Progenitor cell of endocrine pancreas (in vitro differentiated cells): ENCODE measurements around the gene OR10A6. TPM values are rescaled to one million over a fixed set of nuclear protein-coding genes. Genes with fewer than 3 reads are reported as not detected.

ENCODE experiments used
- DNase-seq: peaks from one replicate; pipeline ENCODE4 v3.0.0; 2021; ENCODE audit warnings: low spot score; ENCODE audit not compliant: unreplicated experiment
- H3K27ac Mint-ChIP-seq: 2 replicates; pipeline ENCODE4 v1.8.0; 2021; ENCODE audit warnings: mild to moderate bottlenecking, moderate library complexity, mixed read lengths
- H3K27me3 Mint-ChIP-seq: 2 replicates; pipeline ENCODE4 v1.8.0; 2021; ENCODE audit warnings: mixed read lengths
- H3K36me3 Mint-ChIP-seq: 2 replicates; pipeline ENCODE4 v1.8.0; 2022; ENCODE audit warnings: mixed read lengths; ENCODE audit not compliant: insufficient read depth
- H3K4me1 Mint-ChIP-seq: 2 replicates; pipeline ENCODE4 v1.8.0; 2021; ENCODE audit warnings: low read depth, mixed read lengths
- H3K4me3 Mint-ChIP-seq: 2 replicates; pipeline ENCODE4 v1.8.0; 2021; ENCODE audit warnings: low read depth, mild to moderate bottlenecking, moderate library complexity, mixed read lengths
- H3K9me3 Mint-ChIP-seq: 2 replicates; pipeline ENCODE4 v1.8.0; 2021; ENCODE audit warnings: low read depth, mixed read lengths
- total RNA-seq: library from RNA; stranded (reverse); gene quantifications from 2 replicates; pipeline ENCODE4 v1.2.1, GENCODE V29; 2021
- TF ChIP-seq, protein P1 (sequence below): fragments of 200-600 bp; sonication (generic); IDR thresholded peaks from one replicate; pipeline ENCODE4 v1.5.0; 2021; ENCODE audit warnings: antibody characterized with exemption, mild to moderate bottlenecking; ENCODE audit not compliant: unreplicated experiment

The OR10A6 gene
- total RNA-seq, 1 donor from 2014 or later = not detected

DNA sequence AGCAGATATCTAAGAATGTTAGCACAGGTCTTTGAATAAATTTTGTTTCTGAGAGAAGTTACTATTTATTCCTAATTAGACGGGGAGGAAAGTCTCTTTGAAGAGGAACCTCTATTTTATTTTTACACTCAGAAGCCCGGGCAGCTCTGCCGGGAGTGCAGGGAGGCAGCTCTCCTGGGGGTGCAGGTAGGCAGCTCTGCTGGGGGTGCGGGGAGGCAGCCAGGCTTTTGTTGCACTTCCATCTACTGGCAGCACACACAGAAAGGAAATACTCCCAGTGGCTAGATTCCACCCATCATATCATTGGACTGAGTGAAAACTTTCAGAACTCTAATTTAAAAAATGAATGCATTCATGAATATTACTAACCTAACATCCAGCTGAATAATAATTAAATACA lies 24.6 kb downstream of the OR10A6 start:
- peak overlapping the region; percentile 86 for H3K27ac Mint-ChIP-seq
- H3K27me3 Mint-ChIP-seq = peaks cover 5% of the 10 kb centered on the region
- DNase-seq = no peak
- TF ChIP-seq, protein P1, sequence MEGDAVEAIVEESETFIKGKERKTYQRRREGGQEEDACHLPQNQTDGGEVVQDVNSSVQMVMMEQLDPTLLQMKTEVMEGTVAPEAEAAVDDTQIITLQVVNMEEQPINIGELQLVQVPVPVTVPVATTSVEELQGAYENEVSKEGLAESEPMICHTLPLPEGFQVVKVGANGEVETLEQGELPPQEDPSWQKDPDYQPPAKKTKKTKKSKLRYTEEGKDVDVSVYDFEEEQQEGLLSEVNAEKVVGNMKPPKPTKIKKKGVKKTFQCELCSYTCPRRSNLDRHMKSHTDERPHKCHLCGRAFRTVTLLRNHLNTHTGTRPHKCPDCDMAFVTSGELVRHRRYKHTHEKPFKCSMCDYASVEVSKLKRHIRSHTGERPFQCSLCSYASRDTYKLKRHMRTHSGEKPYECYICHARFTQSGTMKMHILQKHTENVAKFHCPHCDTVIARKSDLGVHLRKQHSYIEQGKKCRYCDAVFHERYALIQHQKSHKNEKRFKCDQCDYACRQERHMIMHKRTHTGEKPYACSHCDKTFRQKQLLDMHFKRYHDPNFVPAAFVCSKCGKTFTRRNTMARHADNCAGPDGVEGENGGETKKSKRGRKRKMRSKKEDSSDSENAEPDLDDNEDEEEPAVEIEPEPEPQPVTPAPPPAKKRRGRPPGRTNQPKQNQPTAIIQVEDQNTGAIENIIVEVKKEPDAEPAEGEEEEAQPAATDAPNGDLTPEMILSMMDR = no peak
- no peak overlapping the region for H3K4me3 Mint-ChIP-seq
- no peaks in the 10 kb centered on the region for H3K9me3 Mint-ChIP-seq
- H3K4me1 Mint-ChIP-seq = peaks cover 25% of the 10 kb centered on the region
- H3K36me3 Mint-ChIP-seq = no peaks in the 10 kb centered on the region

DNA sequence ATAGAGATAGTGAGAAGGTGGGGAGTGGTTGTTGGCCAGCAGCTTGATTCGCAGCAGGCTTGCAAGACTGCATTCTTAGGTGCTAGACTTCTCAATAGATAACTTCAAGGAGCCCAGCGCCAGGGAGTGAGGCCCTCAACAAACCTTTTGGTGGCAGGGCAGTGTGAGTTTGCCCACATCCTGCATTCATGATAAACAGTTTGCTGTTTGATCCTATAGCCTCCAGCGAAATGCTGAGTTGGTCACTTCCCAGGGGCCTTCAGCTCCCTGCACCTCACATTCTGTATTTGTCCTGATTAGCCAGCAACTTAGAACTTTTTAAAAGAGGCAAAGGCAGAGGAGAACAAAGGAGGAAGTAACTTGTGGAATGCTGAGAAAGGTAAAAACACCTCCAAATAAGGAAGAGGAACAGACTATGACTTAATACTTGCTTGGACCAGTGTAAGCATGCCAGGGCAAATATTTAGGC lies 25.1 kb downstream of the OR10A6 start:
- TF ChIP-seq, protein P1 = no peak
- no peaks in the 10 kb centered on the region for H3K9me3 Mint-ChIP-seq
- peak overlapping the region; percentile 29 for H3K4me3 Mint-ChIP-seq
- H3K27ac Mint-ChIP-seq = peak overlapping the region; percentile 86
- H3K36me3 Mint-ChIP-seq = no peaks in the 10 kb centered on the region
- peaks cover 28% of the 10 kb centered on the region for H3K4me1 Mint-ChIP-seq
- H3K27me3 Mint-ChIP-seq = peaks cover 3% of the 10 kb centered on the region
- DNase-seq = no peak

DNA sequence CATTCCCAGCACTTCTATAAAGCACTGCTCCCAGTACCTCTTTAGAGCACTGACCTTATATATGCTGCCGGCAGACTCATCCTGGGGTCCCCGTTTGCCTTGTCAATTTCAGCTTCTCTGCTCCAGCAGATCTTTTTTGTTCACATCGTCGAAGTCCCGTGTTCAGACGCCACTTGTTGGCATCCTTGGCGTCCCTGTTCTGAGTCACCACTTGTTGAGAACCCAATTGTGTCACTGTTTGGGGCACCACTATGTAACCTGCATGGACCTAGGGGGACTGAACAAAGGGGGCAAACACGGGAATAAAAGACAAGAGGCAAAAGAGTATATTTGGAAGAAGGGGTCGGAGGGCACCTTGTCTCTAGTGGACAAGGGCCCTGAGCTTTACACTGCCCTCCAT lies 25.5 kb downstream of the OR10A6 start:
- no peaks in the 10 kb centered on the region for H3K36me3 Mint-ChIP-seq
- peaks cover 2% of the 10 kb centered on the region for H3K27me3 Mint-ChIP-seq
- peaks cover 28% of the 10 kb centered on the region for H3K4me1 Mint-ChIP-seq
- peak overlapping the region; percentile 86 for H3K27ac Mint-ChIP-seq
- no peaks in the 10 kb centered on the region for H3K9me3 Mint-ChIP-seq
- TF ChIP-seq, protein P1 = no peak
- H3K4me3 Mint-ChIP-seq = no peak overlapping the region
- DNase-seq = no peak

DNA sequence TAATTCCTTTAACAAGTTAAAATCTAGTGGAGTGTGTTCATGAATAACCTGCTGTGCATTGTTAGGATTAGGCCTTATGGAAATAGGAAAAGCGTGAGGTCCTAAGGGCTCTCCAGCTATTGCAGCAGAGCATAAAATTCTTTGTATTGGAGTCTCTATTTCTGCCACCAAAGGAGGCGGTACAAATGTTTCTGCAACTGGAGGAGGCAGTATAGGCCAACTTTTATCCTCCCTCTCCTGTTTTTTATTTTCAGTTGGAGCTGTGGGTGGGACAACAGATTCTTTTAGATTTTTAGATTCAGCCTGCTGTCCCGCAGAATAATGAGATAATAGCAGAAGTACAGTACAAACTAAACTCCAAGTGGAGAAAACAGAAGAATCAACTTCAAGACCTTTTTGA lies 26.2 kb downstream of the OR10A6 start:
- peaks cover 28% of the 10 kb centered on the region for H3K4me1 Mint-ChIP-seq
- H3K27me3 Mint-ChIP-seq = no peaks in the 10 kb centered on the region
- TF ChIP-seq, protein P1 = no peak
- H3K9me3 Mint-ChIP-seq = no peaks in the 10 kb centered on the region
- no peaks in the 10 kb centered on the region for H3K36me3 Mint-ChIP-seq
- H3K4me3 Mint-ChIP-seq = no peak overlapping the region
- DNase-seq = no peak
- H3K27ac Mint-ChIP-seq = peak overlapping the region; percentile 86

DNA sequence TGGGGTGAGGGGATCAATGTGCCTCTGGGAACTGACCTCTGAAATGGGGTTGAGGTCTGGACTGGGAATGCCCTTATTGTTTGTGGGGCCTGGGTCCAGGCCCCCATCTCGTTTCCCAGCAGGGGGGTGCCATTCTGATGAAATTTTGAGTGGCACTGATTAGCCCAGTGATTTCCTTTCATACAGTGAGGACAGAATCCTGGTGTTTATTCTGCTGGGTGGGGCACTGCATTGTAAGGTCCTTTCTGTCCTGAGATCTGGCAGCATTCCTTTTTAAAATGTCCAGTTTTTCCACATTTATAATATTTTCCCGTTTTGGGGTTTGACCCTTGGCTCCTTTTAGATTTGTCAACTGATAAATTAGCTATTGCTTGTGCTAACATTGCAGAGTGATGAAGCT lies 27.1 kb downstream of the OR10A6 start:
- peaks cover 28% of the 10 kb centered on the region for H3K4me1 Mint-ChIP-seq
- H3K9me3 Mint-ChIP-seq = no peaks in the 10 kb centered on the region
- no peaks in the 10 kb centered on the region for H3K36me3 Mint-ChIP-seq
- no peaks in the 10 kb centered on the region for H3K27me3 Mint-ChIP-seq
- TF ChIP-seq, protein P1 = no peak
- H3K4me3 Mint-ChIP-seq = no peak overlapping the region
- H3K27ac Mint-ChIP-seq = no peak overlapping the region
- no peak for DNase-seq
